ENCODE data around the gene SDHD.

DNA sequence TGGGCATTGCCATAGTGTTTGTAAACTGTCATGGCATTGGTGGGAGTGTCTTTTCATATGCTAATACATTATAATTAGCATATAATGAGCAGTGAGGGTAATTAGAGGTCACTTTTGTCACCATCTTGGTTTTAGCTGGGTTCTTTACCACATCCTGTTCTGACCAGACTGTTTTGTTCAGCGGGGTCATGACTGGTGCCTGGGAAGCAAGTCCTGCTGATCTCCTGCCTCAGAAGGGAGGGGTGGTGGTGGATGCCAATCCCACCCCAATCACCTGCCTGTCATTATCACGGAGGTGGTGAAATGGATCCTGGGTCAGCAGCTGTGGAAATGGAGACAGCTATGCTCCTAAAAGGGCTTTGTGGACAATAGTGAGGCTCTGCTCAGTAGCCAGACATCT lies 46.1 kb downstream of the SDHD start:
- TF ChIP-seq, protein P1, sequence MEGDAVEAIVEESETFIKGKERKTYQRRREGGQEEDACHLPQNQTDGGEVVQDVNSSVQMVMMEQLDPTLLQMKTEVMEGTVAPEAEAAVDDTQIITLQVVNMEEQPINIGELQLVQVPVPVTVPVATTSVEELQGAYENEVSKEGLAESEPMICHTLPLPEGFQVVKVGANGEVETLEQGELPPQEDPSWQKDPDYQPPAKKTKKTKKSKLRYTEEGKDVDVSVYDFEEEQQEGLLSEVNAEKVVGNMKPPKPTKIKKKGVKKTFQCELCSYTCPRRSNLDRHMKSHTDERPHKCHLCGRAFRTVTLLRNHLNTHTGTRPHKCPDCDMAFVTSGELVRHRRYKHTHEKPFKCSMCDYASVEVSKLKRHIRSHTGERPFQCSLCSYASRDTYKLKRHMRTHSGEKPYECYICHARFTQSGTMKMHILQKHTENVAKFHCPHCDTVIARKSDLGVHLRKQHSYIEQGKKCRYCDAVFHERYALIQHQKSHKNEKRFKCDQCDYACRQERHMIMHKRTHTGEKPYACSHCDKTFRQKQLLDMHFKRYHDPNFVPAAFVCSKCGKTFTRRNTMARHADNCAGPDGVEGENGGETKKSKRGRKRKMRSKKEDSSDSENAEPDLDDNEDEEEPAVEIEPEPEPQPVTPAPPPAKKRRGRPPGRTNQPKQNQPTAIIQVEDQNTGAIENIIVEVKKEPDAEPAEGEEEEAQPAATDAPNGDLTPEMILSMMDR (conservative IDR thresholded peaks at IDR 0.05 in 1 of 2, IDR thresholded peaks at IDR 0.05 in 1 of 2; ENCODE audit: low read depth in 1 of 2, low read length in 2 of 2) = no peak
- no peak for TF ChIP-seq EZH2 (IDR thresholded peaks at IDR 0.05; ENCODE audit: low read length, missing control alignments)
